ENCODE results near the gene ANAPC16. TPM values are rescaled to one million over a fixed set of nuclear protein-coding genes. Genes with fewer than 3 reads are reported as not detected.

Gene ANAPC16
- polyA plus RNA-seq, 1 donor from 2014 or later = 209 TPM

- H3F3A ChIP-seq (ENCODE audit: insufficient read depth, low read length, poor library complexity, severe bottlenecking) = no peaks in the 10 kb centered on the region
- H3K27me3 ChIP-seq (ENCODE audit: insufficient read depth, low read depth, low read length) = no peaks in the 10 kb centered on the region
- H3K27ac ChIP-seq (ENCODE audit: low read length) = no peak overlapping the region
These were observed 26.0 kb downstream of the ANAPC16 start for GRCh38 chr10:72241691-72242252.

GRCh38 chr10:72242675-72243074 is 26.9 kb downstream of the ANAPC16 start:
- no peak overlapping the region for H3K27ac ChIP-seq (ENCODE audit: low read length)
- H3K9ac ChIP-seq (ENCODE audit: low read length) = no peak overlapping the region

More at GRCh38 chr10:72241691-72242252, 26.0 kb downstream of the ANAPC16 start:
- H4K20me1 ChIP-seq (ENCODE audit: insufficient read depth) = no peaks in the 10 kb centered on the region
- no peak overlapping the region for H3K4me3 ChIP-seq (ENCODE audit: low read length)
- H3K9ac ChIP-seq (ENCODE audit: low read length) = no peak overlapping the region
- H2AFZ ChIP-seq (ENCODE audit: low read depth, low read length) = no peak overlapping the region
- no peaks in the 10 kb centered on the region for H3K79me2 ChIP-seq (replicated peaks; ENCODE audit: insufficient read depth, low read length)
- no peak overlapping the region for H3K4me2 ChIP-seq (ENCODE audit: low read length)
- H3K36me3 ChIP-seq (ENCODE audit: insufficient read depth, low read length) = no peaks in the 10 kb centered on the region
- no peaks in the 10 kb centered on the region for H3K9me2 ChIP-seq (ENCODE audit: insufficient read depth, low read length)
- TF ChIP-seq, protein P1, sequence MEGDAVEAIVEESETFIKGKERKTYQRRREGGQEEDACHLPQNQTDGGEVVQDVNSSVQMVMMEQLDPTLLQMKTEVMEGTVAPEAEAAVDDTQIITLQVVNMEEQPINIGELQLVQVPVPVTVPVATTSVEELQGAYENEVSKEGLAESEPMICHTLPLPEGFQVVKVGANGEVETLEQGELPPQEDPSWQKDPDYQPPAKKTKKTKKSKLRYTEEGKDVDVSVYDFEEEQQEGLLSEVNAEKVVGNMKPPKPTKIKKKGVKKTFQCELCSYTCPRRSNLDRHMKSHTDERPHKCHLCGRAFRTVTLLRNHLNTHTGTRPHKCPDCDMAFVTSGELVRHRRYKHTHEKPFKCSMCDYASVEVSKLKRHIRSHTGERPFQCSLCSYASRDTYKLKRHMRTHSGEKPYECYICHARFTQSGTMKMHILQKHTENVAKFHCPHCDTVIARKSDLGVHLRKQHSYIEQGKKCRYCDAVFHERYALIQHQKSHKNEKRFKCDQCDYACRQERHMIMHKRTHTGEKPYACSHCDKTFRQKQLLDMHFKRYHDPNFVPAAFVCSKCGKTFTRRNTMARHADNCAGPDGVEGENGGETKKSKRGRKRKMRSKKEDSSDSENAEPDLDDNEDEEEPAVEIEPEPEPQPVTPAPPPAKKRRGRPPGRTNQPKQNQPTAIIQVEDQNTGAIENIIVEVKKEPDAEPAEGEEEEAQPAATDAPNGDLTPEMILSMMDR (IDR thresholded peaks at IDR 0.05; ENCODE audit: poor library complexity, severe bottlenecking) = no peak
- TF ChIP-seq POLR2AphosphoS5 (IDR thresholded peaks at IDR 0.05) (no peak), SMC3 (conservative IDR thresholded peaks at IDR 0.05; ENCODE audit: poor library complexity) (no peak), EP300 (conservative IDR thresholded peaks at IDR 0.05; ENCODE audit: poor library complexity, severe bottlenecking) (no peak), MXI1 (conservative IDR thresholded peaks at IDR 0.05; ENCODE audit: poor library complexity, severe bottlenecking) (no peak), EZH2 (IDR thresholded peaks at IDR 0.05; ENCODE audit: borderline replicate concordance, insufficient read depth, low read length, poor library complexity, severe bottlenecking) (no peak), RAD21 (conservative IDR thresholded peaks at IDR 0.05) (no peak)
- no peaks in the 10 kb centered on the region for H3K9me3 ChIP-seq (ENCODE audit: low read length)

GRCh38 chr10:72243822-72244437 is 28.1 kb downstream of the ANAPC16 start:
- Histone ChIP-seq H3K9me2 (ENCODE audit: insufficient read depth, low read length) (no peaks in the 10 kb centered on the region), H3F3A (ENCODE audit: insufficient read depth, low read length, poor library complexity, severe bottlenecking) (no peaks in the 10 kb centered on the region), H2AFZ (ENCODE audit: low read depth, low read length) (no peak overlapping the region), H4K20me1 (ENCODE audit: insufficient read depth) (no peaks in the 10 kb centered on the region), H3K27me3 (ENCODE audit: insufficient read depth, low read depth, low read length) (no peaks in the 10 kb centered on the region), H3K4me2 (ENCODE audit: low read length) (no peak overlapping the region), H3K27ac (ENCODE audit: low read length) (no peak overlapping the region), H3K9me3 (ENCODE audit: low read length) (no peaks in the 10 kb centered on the region), H3K4me3 (ENCODE audit: low read length) (no peak overlapping the region), H3K9ac (ENCODE audit: low read length) (no peak overlapping the region), H3K36me3 (ENCODE audit: insufficient read depth, low read length) (no peaks in the 10 kb centered on the region), H3K79me2 (replicated peaks; ENCODE audit: insufficient read depth, low read length) (no peaks in the 10 kb centered on the region)
- TF ChIP-seq EP300 (conservative IDR thresholded peaks at IDR 0.05; ENCODE audit: poor library complexity, severe bottlenecking) = no peak
- TF ChIP-seq POLR2AphosphoS5 (IDR thresholded peaks at IDR 0.05) = no peak
- no peak for TF ChIP-seq EZH2 (IDR thresholded peaks at IDR 0.05; ENCODE audit: borderline replicate concordance, insufficient read depth, low read length, poor library complexity, severe bottlenecking)
- TF ChIP-seq SMC3 (conservative IDR thresholded peaks at IDR 0.05; ENCODE audit: poor library complexity) = no peak
- TF ChIP-seq MXI1 (conservative IDR thresholded peaks at IDR 0.05; ENCODE audit: poor library complexity, severe bottlenecking) = no peak
- no peak for TF ChIP-seq TAF1 (IDR thresholded peaks at IDR 0.05; ENCODE audit: low read depth)
- no peak for TF ChIP-seq RAD21 (conservative IDR thresholded peaks at IDR 0.05)
- TF ChIP-seq REST (IDR thresholded peaks at IDR 0.05; ENCODE audit: borderline replicate concordance) = no peak
- TF ChIP-seq, protein P1 (IDR thresholded peaks at IDR 0.05; ENCODE audit: poor library complexity, severe bottlenecking) = no peak

More at GRCh38 chr10:72242675-72243074, 26.9 kb downstream of the ANAPC16 start:
- H3K9me3 ChIP-seq (ENCODE audit: low read length) = no peaks in the 10 kb centered on the region
- no peak overlapping the region for H2AFZ ChIP-seq (ENCODE audit: low read depth, low read length)
- no peak for TF ChIP-seq EZH2 (IDR thresholded peaks at IDR 0.05; ENCODE audit: borderline replicate concordance, insufficient read depth, low read length, poor library complexity, severe bottlenecking)
- TF ChIP-seq POLR2AphosphoS5 (IDR thresholded peaks at IDR 0.05) = no peak
- TF ChIP-seq TAF1 (IDR thresholded peaks at IDR 0.05; ENCODE audit: low read depth) = no peak
- no peaks in the 10 kb centered on the region for H3K9me2 ChIP-seq (ENCODE audit: insufficient read depth, low read length)
- H3K27me3 ChIP-seq (ENCODE audit: insufficient read depth, low read depth, low read length) = no peaks in the 10 kb centered on the region
- H3F3A ChIP-seq (ENCODE audit: insufficient read depth, low read length, poor library complexity, severe bottlenecking) = no peaks in the 10 kb centered on the region
- no peaks in the 10 kb centered on the region for H4K20me1 ChIP-seq (ENCODE audit: insufficient read depth)
- no peaks in the 10 kb centered on the region for H3K79me2 ChIP-seq (replicated peaks; ENCODE audit: insufficient read depth, low read length)
- no peaks in the 10 kb centered on the region for H3K36me3 ChIP-seq (ENCODE audit: insufficient read depth, low read length)
- H3K4me2 ChIP-seq (ENCODE audit: low read length) = no peak overlapping the region
- H3K4me3 ChIP-seq (ENCODE audit: low read length) = no peak overlapping the region
